Activated CD8-positive, alpha-beta memory T cell treated with anti-CD3 and anti-CD28 coated beads for 24 hours (primary cell): ENCODE data around the gene CPN2.

Source experiments
- DNase-seq: peaks from one replicate; pipeline ENCODE4 v3.0.0-alpha.2; 2020

CPN2 gene

GRCh38 chr3:194328053-194328657, 23.0 kb downstream of the CPN2 start:
- no peak for DNase-seq

DNA sequence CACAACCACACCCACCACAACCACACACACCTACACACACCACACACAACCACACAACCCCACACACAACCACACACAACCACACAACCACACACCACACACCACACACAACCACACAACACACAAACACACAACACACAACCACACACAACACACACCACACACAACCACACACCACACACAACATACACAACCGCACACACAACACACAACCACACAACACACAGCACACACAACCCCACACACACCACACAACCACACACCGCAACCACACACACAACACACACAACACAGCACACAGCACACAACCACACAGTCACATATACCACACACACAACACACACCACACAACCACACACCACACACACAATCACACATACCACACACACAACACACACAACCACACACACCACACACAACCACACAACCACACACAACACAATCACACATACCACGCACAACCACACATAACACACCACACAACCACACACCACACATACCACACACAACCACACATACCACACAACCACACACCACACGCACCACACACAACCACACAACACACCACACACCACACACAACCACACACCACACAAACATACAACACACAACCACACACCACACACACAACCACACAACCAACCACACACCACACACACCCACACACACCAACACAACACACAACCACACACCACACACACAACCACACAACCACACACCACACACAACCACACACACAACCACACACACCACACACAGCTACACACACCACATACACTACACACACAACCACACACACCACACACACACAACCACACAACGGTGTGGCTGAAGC, 23.7 kb downstream of the CPN2 start:
- no peak for DNase-seq

DNA sequence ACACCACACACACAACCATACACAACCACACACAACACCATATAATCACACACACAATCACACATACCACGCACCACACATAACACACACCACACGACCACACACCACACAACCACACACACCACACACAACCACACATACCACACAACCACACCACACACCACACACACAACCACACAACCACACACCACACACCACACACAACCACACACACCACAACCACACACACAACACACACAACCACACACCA, 24.2 kb downstream of the CPN2 start:
- no peak for DNase-seq

GRCh38 chr3:194326192-194326967, 24.7 kb downstream of the CPN2 start:
- DNase-seq: no peak

GRCh38 chr3:194325424-194326153, 25.5 kb downstream of the CPN2 start:
- DNase-seq: no peak

GRCh38 chr3:194324823-194325327, 26.3 kb downstream of the CPN2 start:
- no peak for DNase-seq

GRCh38 chr3:194323785-194324735, 27.1 kb downstream of the CPN2 start:
- no peak for DNase-seq

DNA sequence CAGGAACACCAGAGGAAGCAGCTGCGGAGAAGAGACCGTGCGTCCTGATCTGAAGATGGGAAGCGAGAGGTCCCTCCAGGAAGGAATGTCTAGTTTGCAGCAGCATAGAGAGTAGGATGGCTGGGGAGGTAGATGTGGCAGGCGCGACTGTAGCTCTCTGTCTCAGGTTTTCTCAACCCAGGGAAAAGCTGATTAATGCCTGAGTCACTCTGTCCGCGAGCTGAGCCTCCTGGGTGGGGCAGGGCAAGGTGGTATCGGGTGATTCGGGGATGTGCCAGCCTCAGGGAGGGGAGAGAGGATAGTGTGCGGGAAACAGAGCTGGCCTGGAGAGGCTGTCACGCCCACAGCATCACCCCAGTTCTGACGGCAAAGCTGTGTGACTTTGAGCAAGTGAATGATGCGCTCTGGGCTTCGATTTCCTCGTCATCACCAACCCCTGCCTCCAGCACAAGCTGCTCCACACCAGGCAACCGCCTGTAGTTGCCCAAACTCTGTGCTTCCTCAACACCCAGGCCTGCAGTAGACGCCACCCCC, 28.4 kb downstream of the CPN2 start:
- DNase-seq: no peak

- DNase-seq: no peak
Observed at GRCh38 chr3:194321693-194322640, 29.2 kb downstream of the CPN2 start.

GRCh38 chr3:194320744-194321243, 30.3 kb downstream of the CPN2 start:
- no peak for DNase-seq

- DNase-seq: no peak
Observed at GRCh38 chr3:194320100-194320499, 31.0 kb downstream of the CPN2 start.

DNA sequence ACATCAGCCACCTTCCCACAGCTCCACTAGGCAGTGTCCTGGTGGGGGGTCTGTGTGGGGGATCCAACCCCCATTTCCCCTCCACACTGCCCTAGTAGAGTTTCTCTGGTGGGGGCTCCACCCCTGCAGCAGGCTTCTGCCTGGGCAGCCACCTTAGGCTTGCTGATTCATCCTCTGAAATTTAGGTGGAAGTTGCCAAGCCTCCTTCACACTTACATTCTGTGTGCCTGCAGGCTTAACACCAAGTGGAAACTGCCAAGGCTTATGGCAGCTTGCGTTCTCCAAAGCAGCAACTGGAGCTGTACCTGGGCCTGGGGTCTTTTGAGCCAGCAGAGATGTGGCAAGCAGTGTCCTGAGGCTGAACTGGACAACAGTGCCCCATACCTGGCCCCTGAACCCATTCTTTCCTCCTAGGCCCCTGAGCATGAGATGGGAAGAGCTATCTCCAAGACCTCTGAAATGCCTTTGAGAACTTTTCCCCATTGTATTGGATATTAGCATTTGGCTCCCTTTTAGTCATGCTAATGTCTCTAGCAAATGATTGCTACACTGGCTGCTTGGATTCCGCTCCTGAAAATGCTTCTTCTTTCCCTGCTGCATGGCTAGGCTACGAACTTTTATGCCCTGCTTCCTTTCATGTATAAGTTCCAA, 32.5 kb downstream of the CPN2 start:
- no peak for DNase-seq

DNA sequence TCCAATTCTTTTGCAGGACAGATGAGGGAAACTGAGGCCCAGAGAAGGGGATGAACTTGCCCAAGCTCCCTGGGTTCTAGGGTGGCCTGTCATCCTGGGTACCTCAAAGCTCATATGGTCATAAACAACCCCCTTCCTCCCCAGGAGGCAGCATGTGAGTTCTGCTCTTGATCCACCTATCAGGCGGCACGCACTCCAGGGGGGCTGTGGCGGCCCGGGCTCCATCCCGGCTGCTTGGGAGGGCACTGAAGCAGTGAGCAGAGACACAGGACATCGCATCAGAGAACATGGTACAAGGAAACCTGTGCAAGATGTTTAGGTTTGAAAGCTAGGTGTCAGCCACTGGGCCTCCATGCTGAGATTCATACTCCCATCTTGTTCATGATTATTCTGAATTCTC, 34.2 kb downstream of the CPN2 start:
- DNase-seq: no peak

DNA sequence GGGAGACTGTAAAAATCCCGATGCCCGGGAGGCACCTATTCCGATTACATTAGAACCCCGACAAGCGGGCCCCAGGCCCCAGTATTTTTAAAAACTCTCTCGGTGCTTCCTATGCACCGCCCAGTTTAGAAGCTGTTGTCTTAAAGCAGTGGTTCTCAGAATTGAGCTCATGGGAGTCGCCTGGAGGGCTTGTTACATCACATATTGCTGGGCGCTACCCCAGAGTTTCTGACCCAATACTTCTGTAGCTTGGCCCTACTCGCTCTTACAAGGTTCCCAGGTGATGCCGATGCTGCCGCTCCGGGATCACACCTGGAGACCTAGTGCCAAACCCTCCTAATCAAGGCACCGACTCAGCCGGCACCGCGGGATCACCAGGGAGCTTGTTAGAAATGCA, 35.2 kb downstream of the CPN2 start:
- DNase-seq: no peak

- peak; percentile 94 for DNase-seq
Observed at GRCh38 chr3:194315088-194315964, 35.8 kb downstream of the CPN2 start.

GRCh38 chr3:194314388-194315068, 36.6 kb downstream of the CPN2 start:
- no peak for DNase-seq

DNA sequence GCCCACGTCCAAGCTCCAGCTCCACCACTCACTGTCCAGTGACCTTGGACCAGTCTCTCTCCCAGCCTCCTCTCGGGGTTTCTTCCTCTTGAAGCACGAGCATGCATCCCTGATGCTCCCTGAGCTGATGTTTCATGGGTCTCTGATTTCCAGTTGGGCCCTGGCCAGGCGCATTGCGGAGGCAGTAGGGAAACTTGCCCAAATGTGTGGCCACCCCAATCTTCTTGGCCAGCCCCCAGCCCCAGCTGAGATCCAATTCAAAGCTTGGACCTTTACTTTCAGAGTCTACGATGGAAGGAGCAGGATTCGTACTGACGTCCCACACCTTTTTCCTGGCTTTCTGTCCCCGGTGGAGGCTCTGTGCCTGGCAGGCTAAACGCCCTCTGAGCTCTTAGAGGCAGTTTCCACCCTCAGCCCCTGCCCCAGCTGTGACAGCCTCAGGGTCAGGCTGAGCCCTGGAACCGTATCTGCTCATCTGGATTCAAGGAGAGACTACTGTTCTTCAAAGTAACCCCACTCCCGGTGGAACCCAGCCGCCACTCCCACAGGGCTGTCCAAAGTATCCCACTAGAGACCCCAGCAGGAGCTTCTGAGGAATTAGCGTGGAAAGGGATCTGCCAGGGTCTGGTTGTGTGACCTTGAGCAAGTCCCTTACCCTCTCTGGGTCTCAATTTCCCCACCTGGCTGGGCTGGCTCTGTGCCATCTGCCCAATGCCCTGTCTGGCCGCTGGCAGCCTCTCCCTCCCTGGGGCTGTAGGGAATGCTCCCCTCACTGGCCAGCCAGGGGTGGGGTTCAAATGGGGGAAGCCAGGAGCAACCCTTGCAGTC, 37.4 kb downstream of the CPN2 start:
- no peak for DNase-seq
